GM19239 (cell line): ENCODE measurements around the gene SHISAL2A.

Experiments used
- DNase-seq: peaks from one replicate; pipeline ENCODE4 v3.0.0; 2011; ENCODE audit warnings: low spot score; ENCODE audit not compliant: insufficient read length
- FAIRE-seq: peaks from 2 replicates; lab custom pipeline; 2011; peaks lifted over from hg19 to GRCh38; lab: Jason Lieb, UNC

SHISAL2A gene

GRCh38 chr1:52615489-52616042 is 17.4 kb upstream of the SHISAL2A start:
- DNase-seq (no peak), FAIRE-seq (no peak)

GRCh38 chr1:52621950-52622349 is 11.0 kb upstream of the SHISAL2A start:
- DNase-seq (no peak), FAIRE-seq (no peak)

- no peak for DNase-seq
- FAIRE-seq: no peak
Observed at GRCh38 chr1:52623812-52624211, 9.2 kb upstream of the SHISAL2A start.

GRCh38 chr1:52627028-52627427 is 5.9 kb upstream of the SHISAL2A start:
- DNase-seq (no peak), FAIRE-seq (no peak)

- FAIRE-seq: no peak
- DNase-seq: no peak
Observed at GRCh38 chr1:52628614-52629324, 4.2 kb upstream of the SHISAL2A start.

- FAIRE-seq (no peak), DNase-seq (no peak)
Observed at GRCh38 chr1:52629325-52629643, 3.7 kb upstream of the SHISAL2A start.

- no peak for FAIRE-seq
- DNase-seq: no peak
Observed at GRCh38 chr1:52629667-52630066, 3.3 kb upstream of the SHISAL2A start.

GRCh38 chr1:52631759-52632331 is 1.1 kb upstream of the SHISAL2A start:
- FAIRE-seq: no peak
- no peak for DNase-seq

- FAIRE-seq (no peak), DNase-seq (peak; percentile 29)
Observed at GRCh38 chr1:52633291-52633754, 355 bp downstream of the SHISAL2A start.

GRCh38 chr1:52634111-52634510 is 1.1 kb downstream of the SHISAL2A start:
- no peak for FAIRE-seq
- no peak for DNase-seq

GRCh38 chr1:52635321-52636089 is 2.5 kb downstream of the SHISAL2A start:
- no peak for DNase-seq
- peak; percentile 63 for FAIRE-seq

- peak; percentile 96 for FAIRE-seq
- DNase-seq: peak; percentile 67
Observed at GRCh38 chr1:52636721-52637695, 4.0 kb downstream of the SHISAL2A start.

GRCh38 chr1:52637946-52638345 is 5.0 kb downstream of the SHISAL2A start:
- DNase-seq: no peak
- FAIRE-seq: no peak

GRCh38 chr1:52640697-52641096 is 7.7 kb downstream of the SHISAL2A start:
- no peak for FAIRE-seq
- no peak for DNase-seq

GRCh38 chr1:52641307-52641706 is 8.3 kb downstream of the SHISAL2A start:
- no peak for DNase-seq
- no peak for FAIRE-seq

- FAIRE-seq (no peak), DNase-seq (no peak)
Observed at GRCh38 chr1:52645261-52645660, 12.3 kb downstream of the SHISAL2A start.

GRCh38 chr1:52651904-52652303 is 18.9 kb downstream of the SHISAL2A start:
- DNase-seq (no peak), FAIRE-seq (no peak)

- FAIRE-seq: no peak
- DNase-seq: no peak
Observed at GRCh38 chr1:52653207-52653849, 20.4 kb downstream of the SHISAL2A start.

GRCh38 chr1:52654063-52654462 is 21.1 kb downstream of the SHISAL2A start:
- DNase-seq: no peak
- FAIRE-seq: no peak
